ENCODE data around the gene HEATR1.
"Not testable (repeated sequence)": the region's sequence is repeated elsewhere in the genome, so short reads cannot be mapped to it uniquely, and the experiment has no call there.

Gene HEATR1

GRCh38 chr1:236615399-236616148 is 11.3 kb upstream of the HEATR1 start:
- Mint-ChIP-seq H3K9me3 (no peaks in the 10 kb centered on the region), H3K4me1 (ENCODE audit: low read depth) (no peaks in the 10 kb centered on the region), H3K27me3 (peaks cover 34% of the 10 kb centered on the region), H3K4me3 (no peak overlapping the region), H3K36me3 (ENCODE audit: low read depth) (no peaks in the 10 kb centered on the region), H3K27ac (no peak overlapping the region)
- intact Hi-C loops (cut with micrococcal nuclease), result no loop called here

DNA sequence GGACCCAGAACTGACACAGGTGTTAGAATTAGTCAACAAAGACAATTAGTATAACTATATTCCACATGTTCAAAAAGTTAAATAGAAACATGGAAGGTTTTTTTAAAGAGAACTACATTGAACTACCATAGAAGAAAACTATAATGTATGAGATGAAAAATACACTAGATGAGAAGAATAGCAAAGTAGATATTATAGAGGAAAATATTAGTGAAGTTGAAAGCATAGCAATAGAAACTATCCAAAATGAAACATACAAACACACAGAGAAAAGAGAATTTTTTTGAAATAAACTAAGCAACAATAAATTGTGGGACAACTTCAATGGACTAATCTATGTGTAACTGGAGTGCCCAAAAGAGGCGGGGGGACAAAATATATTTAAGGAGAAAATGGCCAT is 8.0 kb upstream of the HEATR1 start:
- Mint-ChIP-seq H3K4me3 (no peak overlapping the region), H3K27ac (no peak overlapping the region), H3K4me1 (ENCODE audit: low read depth) (no peaks in the 10 kb centered on the region), H3K9me3 (no peaks in the 10 kb centered on the region), H3K36me3 (ENCODE audit: low read depth) (no peaks in the 10 kb centered on the region), H3K27me3 (peaks cover 38% of the 10 kb centered on the region)
- intact Hi-C loops (cut with micrococcal nuclease), result no loop called here

DNA sequence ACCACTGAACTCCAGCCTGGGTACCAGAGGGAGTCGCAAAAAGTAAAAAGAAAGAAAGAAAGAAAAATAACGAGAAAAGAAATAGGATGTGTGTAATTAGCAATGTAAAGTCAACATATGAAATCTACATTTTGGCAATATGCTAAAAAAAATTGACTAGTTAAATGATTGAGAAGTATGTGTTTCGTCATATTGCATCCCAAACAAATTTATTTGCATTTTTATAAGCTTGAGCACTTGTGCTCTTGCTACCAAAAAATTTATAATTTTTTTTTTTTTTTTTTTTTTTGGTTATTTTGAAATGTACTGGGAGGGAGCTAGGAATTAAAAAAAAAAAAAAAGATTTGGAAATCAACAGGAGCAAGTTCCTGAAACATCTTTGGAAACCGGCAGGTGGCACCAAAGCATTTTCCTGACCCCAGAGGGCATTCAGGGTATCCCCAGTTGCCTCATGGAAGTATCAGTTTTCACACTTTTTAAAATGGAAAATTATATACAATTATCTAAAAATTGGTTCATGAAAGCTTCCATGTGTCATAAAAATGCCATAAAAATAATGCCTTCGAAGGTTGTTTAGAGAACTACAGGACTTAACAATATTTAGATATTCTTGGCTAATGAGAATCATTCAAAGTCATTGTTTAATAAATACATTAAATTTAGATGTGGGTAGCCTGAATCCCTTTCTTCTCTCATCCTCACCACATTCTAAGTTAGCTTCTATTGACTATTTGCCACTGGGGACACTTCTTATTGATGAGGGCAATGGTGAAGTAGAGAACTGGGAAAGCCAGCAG is 4.8 kb upstream of the HEATR1 start:
- intact Hi-C loops (cut with micrococcal nuclease), result loop anchor here (2.0 to 5.0 kb wide), 2 partner anchors 258 to 778 kb away; no protein-coding TSS in a partner anchor
- peaks cover 7% of the 10 kb centered on the region for H3K36me3 Mint-ChIP-seq (ENCODE audit: low read depth)
- H3K4me1 Mint-ChIP-seq (ENCODE audit: low read depth), result no peaks in the 10 kb centered on the region
- H3K4me3 Mint-ChIP-seq, result no peak overlapping the region
- H3K27me3 Mint-ChIP-seq, result peaks cover 27% of the 10 kb centered on the region
- no peak overlapping the region for H3K27ac Mint-ChIP-seq
- H3K9me3 Mint-ChIP-seq, result no peaks in the 10 kb centered on the region

- H3K4me3 Mint-ChIP-seq; H3K9me3 Mint-ChIP-seq; H3K4me1 Mint-ChIP-seq (ENCODE audit: low read depth); H3K27ac Mint-ChIP-seq: not testable (repeated sequence)
- H3K27me3 Mint-ChIP-seq, result peaks cover 22% of the 10 kb centered on the region
- intact Hi-C loops (cut with micrococcal nuclease), result loop anchor here (5.0 kb wide), 1 partner anchor 260 kb away; no protein-coding TSS in a partner anchor
- H3K36me3 Mint-ChIP-seq (ENCODE audit: low read depth), result peaks cover 13% of the 10 kb centered on the region
Observed at GRCh38 chr1:236607597-236607996, 3.3 kb upstream of the HEATR1 start.

- no peaks in the 10 kb centered on the region for H3K9me3 Mint-ChIP-seq
- H3K36me3 Mint-ChIP-seq (ENCODE audit: low read depth), result peaks cover 38% of the 10 kb centered on the region
- peaks cover 12% of the 10 kb centered on the region for H3K27me3 Mint-ChIP-seq
- H3K4me1 Mint-ChIP-seq (ENCODE audit: low read depth), result peaks cover 12% of the 10 kb centered on the region
- intact Hi-C loops (cut with micrococcal nuclease), result loop anchor here (2.0 to 5.0 kb wide), 2 partner anchors 190 to 262 kb away; partner anchors contain the start of gene MTR
- peak overlapping the region; percentile 86 for H3K27ac Mint-ChIP-seq
- H3K4me3 Mint-ChIP-seq, result peak overlapping the region; percentile 85
Observed at GRCh38 chr1:236604905-236605806, 840 bp upstream of the HEATR1 start.

- no peak overlapping the region for H3K4me3 Mint-ChIP-seq
- intact Hi-C loops (cut with micrococcal nuclease), result no loop called here
- peaks cover 12% of the 10 kb centered on the region for H3K4me1 Mint-ChIP-seq (ENCODE audit: low read depth)
- no peaks in the 10 kb centered on the region for H3K9me3 Mint-ChIP-seq
- H3K27me3 Mint-ChIP-seq, result no peaks in the 10 kb centered on the region
- H3K36me3 Mint-ChIP-seq (ENCODE audit: low read depth), result peaks cover 67% of the 10 kb centered on the region
- no peak overlapping the region for H3K27ac Mint-ChIP-seq
Observed at GRCh38 chr1:236602171-236602570, 2.1 kb downstream of the HEATR1 start.

GRCh38 chr1:236590553-236591150 is 13.7 kb downstream of the HEATR1 start:
- Mint-ChIP-seq H3K36me3 (ENCODE audit: low read depth) (peaks cover 79% of the 10 kb centered on the region), H3K4me3 (no peak overlapping the region), H3K9me3 (no peaks in the 10 kb centered on the region), H3K4me1 (ENCODE audit: low read depth) (no peaks in the 10 kb centered on the region), H3K27ac (no peak overlapping the region), H3K27me3 (no peaks in the 10 kb centered on the region)
- intact Hi-C loops (cut with micrococcal nuclease), result loop anchor here (5.0 kb wide), 1 partner anchor 43 kb away; no protein-coding TSS in a partner anchor

DNA sequence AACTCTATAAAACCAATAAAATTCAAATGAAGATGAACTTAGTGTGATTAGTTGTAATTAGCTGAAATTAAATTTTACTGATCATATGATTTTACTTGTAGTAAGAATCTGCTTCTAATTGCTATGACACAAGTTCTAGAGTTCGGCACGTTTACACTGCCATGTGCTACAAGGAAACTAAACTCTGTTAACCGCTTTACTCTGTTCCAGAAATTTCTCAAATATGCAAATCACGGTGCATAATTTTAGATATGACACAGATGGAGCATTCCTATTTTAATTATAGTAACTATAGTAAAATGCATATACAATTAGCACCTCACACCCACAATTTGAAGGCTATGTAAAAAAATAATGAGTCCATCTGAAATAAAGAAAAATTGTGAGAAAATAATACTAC is 14.8 kb downstream of the HEATR1 start:
- Mint-ChIP-seq H3K27ac (no peak overlapping the region), H3K4me1 (ENCODE audit: low read depth) (no peaks in the 10 kb centered on the region), H3K9me3 (no peaks in the 10 kb centered on the region), H3K36me3 (ENCODE audit: low read depth) (peaks cover 82% of the 10 kb centered on the region), H3K27me3 (no peaks in the 10 kb centered on the region), H3K4me3 (no peak overlapping the region)
- intact Hi-C loops (cut with micrococcal nuclease), result loop anchor here (10.0 kb wide), 1 partner anchor 235 kb away; no protein-coding TSS in a partner anchor

GRCh38 chr1:236581528-236581927 is 22.8 kb downstream of the HEATR1 start:
- Mint-ChIP-seq H3K4me1 (ENCODE audit: low read depth) (no peaks in the 10 kb centered on the region), H3K27ac (no peak overlapping the region), H3K36me3 (ENCODE audit: low read depth) (peaks cover 89% of the 10 kb centered on the region), H3K4me3 (no peak overlapping the region), H3K9me3 (no peaks in the 10 kb centered on the region), H3K27me3 (no peaks in the 10 kb centered on the region)
- intact Hi-C loops (cut with micrococcal nuclease), result loop anchor here (10.0 kb wide), 1 partner anchor 243 kb away; no protein-coding TSS in a partner anchor

- peaks cover 90% of the 10 kb centered on the region for H3K36me3 Mint-ChIP-seq (ENCODE audit: low read depth)
- intact Hi-C loops (cut with micrococcal nuclease), result loop anchor here (10.0 kb wide), 1 partner anchor 244 kb away; no protein-coding TSS in a partner anchor
- H3K4me3 Mint-ChIP-seq; H3K27ac Mint-ChIP-seq; H3K9me3 Mint-ChIP-seq; H3K4me1 Mint-ChIP-seq (ENCODE audit: low read depth); H3K27me3 Mint-ChIP-seq: not testable (repeated sequence)
Observed at GRCh38 chr1:236580404-236580803, 23.9 kb downstream of the HEATR1 start.

- Mint-ChIP-seq H3K9me3 (no peaks in the 10 kb centered on the region), H3K36me3 (ENCODE audit: low read depth) (peaks cover 89% of the 10 kb centered on the region)
Observed at GRCh38 chr1:236578661-236579060, 25.7 kb downstream of the HEATR1 start.

DNA sequence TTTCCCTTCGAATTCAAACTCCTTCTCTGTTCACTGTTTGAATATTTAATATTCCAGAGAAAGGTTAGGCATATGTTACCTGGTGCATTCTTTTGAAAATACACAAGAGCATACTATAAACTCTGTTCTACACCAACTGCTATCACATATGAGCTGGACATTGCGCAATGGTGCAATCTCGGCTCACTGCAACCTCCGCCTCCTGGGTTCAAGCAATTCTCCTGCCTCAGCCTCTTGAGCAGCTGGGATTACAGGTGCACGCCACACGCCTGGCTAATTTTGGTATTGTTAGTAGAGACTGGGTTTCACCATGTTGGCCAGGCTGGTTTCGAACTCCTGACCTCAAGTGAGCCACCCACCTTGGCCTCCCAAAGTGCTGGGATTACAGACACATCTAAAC is 27.3 kb downstream of the HEATR1 start:
- peaks cover 86% of the 10 kb centered on the region for H3K36me3 Mint-ChIP-seq (ENCODE audit: low read depth)
- intact Hi-C loops (cut with micrococcal nuclease); H3K4me1 Mint-ChIP-seq (ENCODE audit: low read depth); H3K9me3 Mint-ChIP-seq; H3K27me3 Mint-ChIP-seq; H3K27ac Mint-ChIP-seq; H3K4me3 Mint-ChIP-seq: not testable (repeated sequence)

More at GRCh38 chr1:236578661-236579060, 25.7 kb downstream of the HEATR1 start:
- intact Hi-C loops (cut with micrococcal nuclease), result no loop called here
- H3K27ac Mint-ChIP-seq, result no peak overlapping the region
- no peaks in the 10 kb centered on the region for H3K27me3 Mint-ChIP-seq
- no peaks in the 10 kb centered on the region for H3K4me1 Mint-ChIP-seq (ENCODE audit: low read depth)
- H3K4me3 Mint-ChIP-seq, result no peak overlapping the region

DNA sequence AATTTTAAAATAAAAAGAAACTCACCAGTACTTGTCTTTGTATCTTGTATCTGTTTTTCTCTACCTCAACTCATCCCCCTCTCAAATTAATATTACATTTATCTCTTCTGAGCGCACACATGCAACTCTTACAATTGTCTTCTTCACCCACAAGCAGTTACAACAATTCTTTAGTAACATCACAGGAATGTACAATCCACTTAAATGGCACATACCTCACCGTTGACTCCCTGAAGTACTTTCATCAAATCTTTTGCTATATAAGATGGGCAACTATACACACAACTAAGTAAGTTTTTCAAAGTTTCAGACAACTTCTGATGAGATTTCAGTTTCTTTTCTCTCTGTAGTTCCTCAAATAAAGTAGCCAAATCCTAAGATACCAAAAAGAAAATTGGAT is 28.3 kb downstream of the HEATR1 start:
- H3K27ac Mint-ChIP-seq, result no peak overlapping the region
- intact Hi-C loops (cut with micrococcal nuclease), result no loop called here
- no peaks in the 10 kb centered on the region for H3K4me1 Mint-ChIP-seq (ENCODE audit: low read depth)
- H3K4me3 Mint-ChIP-seq, result no peak overlapping the region
- H3K36me3 Mint-ChIP-seq (ENCODE audit: low read depth), result peaks cover 86% of the 10 kb centered on the region
- H3K27me3 Mint-ChIP-seq, result no peaks in the 10 kb centered on the region
- H3K9me3 Mint-ChIP-seq, result no peaks in the 10 kb centered on the region

All from dendritic cell treated with granulocyte-macrophage colony-stimulating factor and Interleukin-4, amounts not matched to agents 40 ng/mL and 50 ng/mL, for 4 days (primary cell).